K562 (cell line): Measurements from ENCODE around the gene ETFBKMT. TPM values are rescaled to one million over a fixed set of nuclear protein-coding genes. Genes with fewer than 3 reads are reported as not detected.

Experiments
- CREB3 ChIP-seq: fragments of 450-650 bp; conservative IDR thresholded peaks from 2 replicates; pipeline ENCODE4 v1.6.1; 2016; ENCODE audit warnings: missing genetic modification characterization, low read depth, mild to moderate bottlenecking, missing compliant biosample characterization, moderate library complexity
- ERF ChIP-seq: fragments of 450-650 bp; formaldehyde crosslinking; IDR thresholded peaks from 2 replicates; pipeline ENCODE4 v1.4.0; 2020; ENCODE audit warnings: mild to moderate bottlenecking, mixed read lengths
- HMG20A ChIP-seq: fragments of 450-650 bp; formaldehyde crosslinking; conservative IDR thresholded peaks from 2 replicates; pipeline ENCODE4 v1.4.0; 2020; ENCODE audit warnings: mild to moderate bottlenecking, mixed read lengths
- IRF9 ChIP-seq: fragments of 450-650 bp; IDR thresholded peaks from 2 replicates; pipeline ENCODE4 v1.6.1; 2016; ENCODE audit warnings: missing biosample characterization, missing genetic modification characterization
- ZBTB1 ChIP-seq: sonication (generic); formaldehyde crosslinking; IDR thresholded peaks from 2 replicates; pipeline ENCODE4 v1.8.1; 2023; ENCODE audit warnings: missing genetic modification reagents, low read depth, mild to moderate bottlenecking, borderline replicate concordance
- ZNF609 ChIP-seq: sonication (generic); formaldehyde crosslinking; IDR thresholded peaks from 2 replicates; pipeline ENCODE4 v1.8.1; 2023; ENCODE audit warnings: missing genetic modification reagents, mild to moderate bottlenecking, borderline replicate concordance
- polyA plus RNA-seq, 8 experiments: library from polyadenylated mRNA; depleted of rRNA in 4 of 8; stranded (reverse) in 5 of 8; unstranded in 3 of 8; fragments of >200 nt; fragmentation: Nextera tagmentation in 2 of 8; fragmentation: Illumina TruSeq in 1 of 8; extraction: Ambion mirVana in 2 of 8; extraction: Trizol in 1 of 8; gene quantifications; 2 replicates each; pipeline versions ENCODE4 v1.2.1 to v1.2.3, GENCODE V29; 2011 to 2014; ENCODE audit warnings: inconsistent platforms in 1 of 8, missing spikeins in 1 of 8
- total RNA-seq, 7 experiments: library from RNA; depleted of rRNA in 6 of 7; stranded (reverse); fragments of >200 nt in 6 of 7; fragmentation: Illumina TruSeq in 2 of 7; extraction: Trizol in 2 of 7; gene quantifications; 2 replicates each; pipeline versions ENCODE4 v1.2.1 to v1.2.3, GENCODE V29; 2011 to 2021; ENCODE audit warnings: low replicate concordance in 1 of 7

Gene ETFBKMT
- total and polyA plus RNA-seq, 9 of the 15 experiments (the other 6 are each of a cell fraction or from before 2014, with no cell fraction given): 0.18 to 1.7 (median 0.96) TPM

GRCh38 chr12:31659087-31659942 is at the start of gene ETFBKMT (continued):
- TF ChIP-seq ZNF609 (CRISPR knock-in tag) (no peak), CREB3 (tag) (no peak), IRF9 (tag) (no peak), HMG20A (CRISPR knock-in tag) (no peak), ZBTB1 (no peak), ERF (CRISPR knock-in tag) (no peak)
